Astrocyte of the spinal cord (primary cell): Measurements from ENCODE around the gene GSDME.

Experiments
- DNase-seq: peaks from one replicate; pipeline ENCODE4 v3.0.0; 2011; ENCODE audit warnings: low read depth, low spot score
- H3K4me3 ChIP-seq: 2 replicates; pipeline ENCODE4 v1.5.1; 2011; ENCODE audit warnings: low read depth, mild to moderate bottlenecking, low read length, moderate library complexity
- CTCF ChIP-seq: IDR thresholded peaks from 2 replicates; pipeline ENCODE4 v1.5.1; 2012; ENCODE audit warnings: low read depth, mild to moderate bottlenecking, low read length, inconsistent platforms
- in situ Hi-C: cut with HindIII; loops from 2 replicates; pipeline ENCODE4 v1.10.0; 2017; ENCODE audit warnings: low sequenced_read_pairs

Gene GSDME

GRCh38 chr7:24729365-24730017 lies 27.8 kb downstream of the GSDME start:
- no peak overlapping the region for H3K4me3 ChIP-seq

DNA sequence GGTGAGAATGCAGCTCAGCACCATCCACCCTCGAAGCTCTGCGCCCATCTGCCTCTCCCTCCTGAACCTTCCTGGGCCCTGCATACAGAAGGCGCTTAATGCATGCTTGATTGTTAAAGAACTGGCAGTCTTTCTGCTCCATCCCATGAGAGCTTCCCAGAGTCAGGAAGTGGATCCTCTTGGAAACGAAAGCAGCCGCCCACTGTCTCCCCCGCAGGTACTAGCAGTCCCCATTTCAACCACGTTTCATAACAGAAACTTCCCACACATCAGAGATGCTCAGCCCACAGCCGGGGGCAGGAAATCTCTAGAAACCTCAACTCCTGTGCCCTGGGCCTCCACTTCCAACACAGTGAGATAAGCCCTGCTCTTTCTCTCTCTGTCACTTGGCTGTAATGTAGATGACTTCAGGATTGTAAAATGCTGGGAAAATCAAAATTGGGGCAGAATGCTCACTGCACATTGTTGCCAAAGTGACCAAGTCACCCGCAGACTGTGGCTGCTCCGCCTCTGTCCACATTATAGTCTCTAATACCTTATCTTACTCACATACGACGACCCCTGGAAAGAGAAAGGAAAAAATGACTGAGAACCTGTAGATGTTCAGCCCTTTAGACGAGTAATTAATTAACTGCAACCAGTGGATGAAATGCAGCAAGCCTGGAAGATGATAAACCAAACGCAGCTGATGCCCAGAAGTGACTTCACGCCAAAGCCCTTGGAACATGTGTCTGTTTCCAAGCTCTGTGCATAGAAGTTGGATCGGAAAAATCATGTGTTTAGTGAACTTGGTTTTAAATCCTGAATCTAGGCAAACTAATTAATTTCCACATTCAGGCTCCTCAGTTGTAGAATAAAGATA lies 28.5 kb downstream of the GSDME start:
- no peak for TF ChIP-seq CTCF
- DNase-seq = no peak

More at GRCh38 chr7:24729365-24730017, 27.8 kb downstream of the GSDME start:
- no peak for TF ChIP-seq CTCF
- in situ Hi-C loops = no loop called here
- DNase-seq = no peak

GRCh38 chr7:24728121-24728500 lies 29.2 kb downstream of the GSDME start:
- in situ Hi-C loops = no loop called here
- TF ChIP-seq CTCF = no peak
- no peak overlapping the region for H3K4me3 ChIP-seq
- no peak for DNase-seq

More for the DNA sequence above, 28.5 kb downstream of the GSDME start:
- in situ Hi-C loops = no loop called here
- no peak overlapping the region for H3K4me3 ChIP-seq

- no peak overlapping the region for H3K4me3 ChIP-seq
- in situ Hi-C loops = no loop called here
- DNase-seq = no peak
- no peak for TF ChIP-seq CTCF
These were observed 29.8 kb downstream of the GSDME start for GRCh38 chr7:24727154-24728120.

GRCh38 chr7:24725554-24726241 lies 31.6 kb downstream of the GSDME start:
- no peak for TF ChIP-seq CTCF
- in situ Hi-C loops = no loop called here
- H3K4me3 ChIP-seq = no peak overlapping the region
- no peak for DNase-seq
